Fibroblast of lung (primary cell): ENCODE results near the gene STKLD1. TPM values are rescaled to one million over a fixed set of nuclear protein-coding genes. Genes with fewer than 3 reads are reported as not detected.

Source experiments
- DNase-seq, 2 donors: peaks; one replicate each; pipeline versions ENCODE4 v3.0.0 to v3.0.0-alpha.2; 2010; ENCODE audit warnings: low read depth in 2 of 2
- H2AFZ ChIP-seq: 2 replicates; pipeline ENCODE4 v1.5.1; 2012; ENCODE audit warnings: low read length, control low read depth, inconsistent platforms
- H3K27ac ChIP-seq: 2 replicates; pipeline ENCODE4 v1.5.1; 2011; ENCODE audit warnings: low read length, control low read depth; ENCODE audit not compliant: insufficient read depth
- H3K27me3 ChIP-seq: 2 replicates; pipeline ENCODE4 v1.5.1; 2011; ENCODE audit warnings: mild to moderate bottlenecking, low read length; ENCODE audit not compliant: control insufficient read depth, insufficient read depth
- H3K36me3 ChIP-seq: 2 replicates; pipeline ENCODE4 v1.5.1; 2011; ENCODE audit warnings: low read length; ENCODE audit not compliant: control insufficient read depth, insufficient read depth
- H3K4me1 ChIP-seq: 2 replicates; pipeline ENCODE4 v1.5.1; 2011; ENCODE audit warnings: low read length; ENCODE audit not compliant: control insufficient read depth, insufficient read depth; ENCODE audit errors: extremely low read depth
- H3K4me2 ChIP-seq: 2 replicates; pipeline ENCODE4 v1.5.1; 2011; ENCODE audit warnings: low read length, control low read depth; ENCODE audit not compliant: insufficient read depth; ENCODE audit errors: extremely low read depth
- H3K4me3 ChIP-seq, 4 experiments: fragments of 200-600 bp in 1 of 4; sonication (generic) in 1 of 4; replicated peaks in 1 of 4; 2 replicates each; pipeline ENCODE4 v1.5.1; 2011 to 2016; ENCODE audit warnings: low read length in 4 of 4, low read depth in 3 of 4, mild to moderate bottlenecking in 3 of 4, control low read depth in 2 of 4, inconsistent platforms in 1 of 4, mixed read lengths in 1 of 4; ENCODE audit not compliant: insufficient read depth in 1 of 4; ENCODE audit errors: control extremely low read depth in 1 of 4
- H3K79me2 ChIP-seq: 2 replicates; pipeline ENCODE4 v1.5.1; 2012; ENCODE audit warnings: mild to moderate bottlenecking, low read length, inconsistent platforms; ENCODE audit not compliant: control insufficient read depth, insufficient read depth
- H3K9ac ChIP-seq: 2 replicates; pipeline ENCODE4 v1.5.1; 2011; ENCODE audit warnings: mild to moderate bottlenecking, low read length, control low read depth; ENCODE audit not compliant: insufficient read depth
- H3K9me3 ChIP-seq: 2 replicates; pipeline ENCODE4 v1.5.1; 2012; ENCODE audit warnings: low read depth, low read length; ENCODE audit not compliant: control insufficient read depth, insufficient read depth
- H4K20me1 ChIP-seq: 2 replicates; pipeline ENCODE4 v1.5.1; 2011; ENCODE audit warnings: low read length; ENCODE audit not compliant: control insufficient read depth, insufficient read depth; ENCODE audit errors: extremely low read depth
- CTCF ChIP-seq, 2 donors: IDR thresholded peaks in 1 of 2; conservative IDR thresholded peaks in 1 of 2; 1 replicate in 1 of 2; 2 replicates in 1 of 2; pipeline ENCODE4 v1.5.1; 2011 to 2012; ENCODE audit warnings: low read length in 2 of 2, control low read depth in 1 of 2, inconsistent platforms in 1 of 2, low read depth in 1 of 2, mild to moderate bottlenecking in 1 of 2
- EZH2 ChIP-seq: IDR thresholded peaks from 2 replicates; pipeline ENCODE4 v1.5.1; 2012; ENCODE audit warnings: low read length, control low read depth, mild to moderate bottlenecking; ENCODE audit errors: missing control alignments
- polyA plus RNA-seq, 2 donors: library from polyadenylated mRNA; depleted of rRNA in 1 of 2; stranded (reverse) in 1 of 2; unstranded in 1 of 2; fragments of >200 nt; gene quantifications; 2 replicates each; pipeline ENCODE4 v1.2.1, GENCODE V29; 2011 to 2012; ENCODE audit warnings: missing spikeins in 1 of 2
- total RNA-seq: library from RNA; depleted of rRNA; stranded (reverse); fragments of >200 nt; gene quantifications from 2 replicates; pipeline ENCODE4 v1.2.1, GENCODE V29; 2014

Gene STKLD1
- total and polyA plus RNA-seq, 2 donors (not counting 1 experiment from before 2014, with no cell fraction given) = 0.79 to 0.99 TPM

GRCh38 chr9:133439337-133439736 is 63.2 kb downstream of the STKLD1 start:
- Histone ChIP-seq H3K9ac (no peak overlapping the region), H3K36me3 (no peaks in the 10 kb centered on the region), H3K4me2 (no peak overlapping the region), H3K9me3 (no peaks in the 10 kb centered on the region), H3K79me2 (no peaks in the 10 kb centered on the region), H2AFZ (no peak overlapping the region), H4K20me1 (no peaks in the 10 kb centered on the region), H3K4me1 (no peaks in the 10 kb centered on the region), H3K4me3 (no peak overlapping the region), H3K27me3 (no peaks in the 10 kb centered on the region), H3K27ac (no peak overlapping the region)
- TF ChIP-seq EZH2 (no peak), CTCF (conservative IDR thresholded peaks at IDR 0.05 in 1 of 2, IDR thresholded peaks at IDR 0.05 in 1 of 2; ENCODE audit: low read depth in 1 of 2, low read length in 2 of 2) (no peak)
- no peak for DNase-seq

GRCh38 chr9:133440874-133441273 is 64.7 kb downstream of the STKLD1 start:
- Histone ChIP-seq H3K79me2 (no peaks in the 10 kb centered on the region), H3K4me2 (no peak overlapping the region), H3K27me3 (no peaks in the 10 kb centered on the region), H3K4me1 (no peaks in the 10 kb centered on the region), H3K9me3 (no peaks in the 10 kb centered on the region), H2AFZ (no peak overlapping the region), H3K27ac (no peak overlapping the region), H3K9ac (no peak overlapping the region), H3K4me3 (no peak overlapping the region), H3K36me3 (no peaks in the 10 kb centered on the region), H4K20me1 (no peaks in the 10 kb centered on the region)
- no peak for DNase-seq
- TF ChIP-seq EZH2 = no peak
- TF ChIP-seq CTCF (conservative IDR thresholded peaks at IDR 0.05 in 1 of 2, IDR thresholded peaks at IDR 0.05 in 1 of 2; ENCODE audit: low read depth in 1 of 2, low read length in 2 of 2) = no peak

- H3K9me3 ChIP-seq = no peaks in the 10 kb centered on the region
- no peak overlapping the region for H3K9ac ChIP-seq
- no peaks in the 10 kb centered on the region for H3K4me1 ChIP-seq
- no peak for DNase-seq
- no peak overlapping the region for H2AFZ ChIP-seq
- no peak overlapping the region for H3K4me2 ChIP-seq
- no peaks in the 10 kb centered on the region for H4K20me1 ChIP-seq
- H3K4me3 ChIP-seq = no peak overlapping the region
- no peaks in the 10 kb centered on the region for H3K36me3 ChIP-seq
- H3K27ac ChIP-seq = no peak overlapping the region
- TF ChIP-seq EZH2 = no peak
- no peak for TF ChIP-seq CTCF (conservative IDR thresholded peaks at IDR 0.05 in 1 of 2, IDR thresholded peaks at IDR 0.05 in 1 of 2; ENCODE audit: low read depth in 1 of 2, low read length in 2 of 2)
- no peaks in the 10 kb centered on the region for H3K27me3 ChIP-seq
- H3K79me2 ChIP-seq = no peaks in the 10 kb centered on the region
These were observed 65.4 kb downstream of the STKLD1 start for GRCh38 chr9:133441571-133441970.
